HepG2 (cell line): ENCODE results near the gene LTA. TPM values are rescaled to one million over a fixed set of nuclear protein-coding genes. Genes with fewer than 3 reads are reported as not detected.
A peak's percentile ranks its signal among the peaks of the same experiment; 100 is the strongest.

Experiments used
- ATAC-seq: fragments of 200-7000 bp; cut with Tn5 transposase; 3 replicates; pipeline ENCODE4 v1.9.1; 2020; ENCODE audit warnings: mild to moderate bottlenecking, moderate library complexity
- BruUV-seq: library from RNA; stranded (reverse); fragments of 400-500 nt; replicated peaks from 2 replicates; lab custom pipeline; 2021; lab: Mats Ljungman, UMichigan
- CTCF ChIA-PET: fragments of 300-600 bp; formaldehyde crosslinking; extraction: SDS; loops from one replicate; lab custom pipeline; 2021; ENCODE audit warnings: low total read pairs, inconsistent platforms, low intra/inter-chr PET ratio; lab: Yijun Ruan, JAX
- POLR2A ChIA-PET: fragments of 350-600 bp; sonication (Branson Sonifier 250); formaldehyde crosslinking; loops from one replicate; lab custom pipeline; 2020; ENCODE audit warnings: antibody characterized with exemption, inconsistent platforms; lab: Yijun Ruan, JAX
- DNase-seq: peaks from one replicate; pipeline ENCODE4 v3.0.0-alpha.2; 2015; ENCODE audit warnings: low spot score
- FAIRE-seq: peaks from 3 replicates; lab custom pipeline; 2011; peaks lifted over from hg19 to GRCh38; lab: Jason Lieb, UNC
- H2AFZ ChIP-seq: one replicate; pipeline ENCODE4 v1.6.1; 2011; ENCODE audit warnings: low read length, inconsistent platforms
- H3K27ac ChIP-seq: fragments of 300-600 bp; 3 replicates; pipeline ENCODE4 v1.8.0; 2011; ENCODE audit warnings: mixed run types, mild to moderate bottlenecking, mixed read lengths, low read length, inconsistent platforms; ENCODE audit not compliant: insufficient read depth; ENCODE audit errors: extremely low read length
- H3K27me3 ChIP-seq, 2 experiments: fragments of 200-600 bp in 1 of 2; 2 replicates in 1 of 2; 3 replicates in 1 of 2; pipeline versions ENCODE4 v1.6.0 to v1.8.0; 2011; ENCODE audit warnings: low read length in 2 of 2, mild to moderate bottlenecking in 2 of 2, moderate library complexity in 2 of 2, inconsistent platforms in 1 of 2; ENCODE audit not compliant: insufficient read depth in 2 of 2, control insufficient read depth in 1 of 2
- H3K36me3 ChIP-seq, 2 experiments: fragments of 200-600 bp in 1 of 2; replicated peaks in 1 of 2; 2 replicates in 1 of 2; 3 replicates in 1 of 2; pipeline versions ENCODE4 v1.5.1 to v1.8.0; 2011; ENCODE audit warnings: low read length in 2 of 2, inconsistent platforms in 1 of 2; ENCODE audit not compliant: insufficient read depth in 2 of 2, control insufficient read depth in 1 of 2
- H3K4me1 ChIP-seq: 2 replicates; pipeline ENCODE4 v1.5.1; 2012; ENCODE audit warnings: low read length, inconsistent platforms; ENCODE audit not compliant: insufficient read depth
- H3K4me2 ChIP-seq: 2 replicates; pipeline ENCODE4 v1.6.0; 2011; ENCODE audit warnings: low read depth, low read length, inconsistent platforms
- H3K4me3 ChIP-seq, 3 experiments: fragments of 200-600 bp in 1 of 3; sonication (generic), shearing (Covaris generic) in 1 of 3; replicated peaks in 1 of 3; 2 replicates each; pipeline ENCODE4 v1.5.1; 2011 to 2016; ENCODE audit warnings: low read length in 3 of 3, inconsistent platforms in 2 of 3, low read depth in 2 of 3, mild to moderate bottlenecking in 2 of 3, control low read depth in 1 of 3, mixed read lengths in 1 of 3; ENCODE audit not compliant: insufficient read depth in 1 of 3
- H3K79me2 ChIP-seq: one replicate; pipeline ENCODE4 v1.6.1; 2011; ENCODE audit warnings: low read length, inconsistent platforms; ENCODE audit not compliant: insufficient read depth
- H3K9ac ChIP-seq: 2 replicates; pipeline ENCODE4 v1.6.0; 2011; ENCODE audit warnings: mild to moderate bottlenecking, low read depth, low read length, inconsistent platforms; ENCODE audit not compliant: insufficient read depth
- H3K9me3 ChIP-seq: 2 replicates; pipeline ENCODE4 v1.5.1; 2012; ENCODE audit warnings: mild to moderate bottlenecking, low read length
- H4K20me1 ChIP-seq: 2 replicates; pipeline ENCODE4 v1.6.0; 2011; ENCODE audit warnings: inconsistent platforms, mild to moderate bottlenecking, low read length, moderate library complexity; ENCODE audit not compliant: insufficient read depth
- AGO2 ChIP-seq: fragments of 200-400 bp; formaldehyde crosslinking; optimal IDR thresholded peaks from 2 replicates; pipeline ENCODE3; 2017; ENCODE audit warnings: mild to moderate bottlenecking, low read depth, low read length, moderate library complexity
- JARID2 ChIP-seq: sonication (generic); formaldehyde crosslinking; IDR thresholded peaks from 2 replicates; pipeline ENCODE4 v1.8.1; 2023; ENCODE audit warnings: missing genetic modification reagents, inconsistent platforms; ENCODE audit not compliant: insufficient replicate concordance
- KMT2B ChIP-seq: IDR thresholded peaks from 2 replicates; pipeline ENCODE4 v1.6.1; 2016; ENCODE audit warnings: missing genetic modification reagents, missing compliant biosample characterization
- NFYC ChIP-seq: IDR thresholded peaks from 2 replicates; pipeline ENCODE4 v1.6.1; 2016; ENCODE audit warnings: missing genetic modification reagents, missing compliant biosample characterization
- NR2C2 ChIP-seq: sonication (generic); formaldehyde crosslinking; IDR thresholded peaks from 2 replicates; pipeline ENCODE4 v1.4.0; 2020; ENCODE audit warnings: missing genetic modification reagents, mild to moderate bottlenecking, moderate library complexity, borderline replicate concordance
- PAF1 ChIP-seq: IDR thresholded peaks from 2 replicates; pipeline ENCODE4 v1.6.1; 2016; ENCODE audit warnings: missing genetic modification reagents, missing compliant biosample characterization
- POLR2A ChIP-seq, 2 experiments: IDR thresholded peaks; 2 replicates each; pipeline ENCODE4 v1.6.1; 2011; ENCODE audit warnings: low read depth in 2 of 2, low read length in 2 of 2, mild to moderate bottlenecking in 1 of 2, moderate library complexity in 1 of 2; ENCODE audit not compliant: insufficient read depth in 1 of 2
- POLR2AphosphoS2 ChIP-seq: IDR thresholded peaks from 2 replicates; pipeline ENCODE4 v1.6.1; 2011; ENCODE audit warnings: low read depth, low read length, improper control_type of control experiment
- POLR2G ChIP-seq: fragments of 200-400 bp; formaldehyde crosslinking; IDR thresholded peaks from 2 replicates; pipeline ENCODE4 v1.6.1; 2018; ENCODE audit warnings: mild to moderate bottlenecking, low read depth, low read length, moderate library complexity
- RBFOX2 ChIP-seq: fragments of 200-400 bp; formaldehyde crosslinking; IDR thresholded peaks from 2 replicates; pipeline ENCODE4 v1.6.1; 2017; ENCODE audit warnings: low read depth, mild to moderate bottlenecking, low read length
- RBM22 ChIP-seq: fragments of 200-400 bp; formaldehyde crosslinking; optimal IDR thresholded peaks from 2 replicates; pipeline ENCODE3; 2017; ENCODE audit warnings: mild to moderate bottlenecking, low read length, moderate library complexity
- SIX4 ChIP-seq: sonication (generic); formaldehyde crosslinking; IDR thresholded peaks from 2 replicates; pipeline ENCODE4 v1.4.0; 2020; ENCODE audit warnings: missing genetic modification reagents
- ZFP62 ChIP-seq: sonication (generic); formaldehyde crosslinking; IDR thresholded peaks from 2 replicates; pipeline ENCODE4 v1.4.0; 2020; ENCODE audit warnings: missing genetic modification reagents
- ZFP90 ChIP-seq: sonication (generic); formaldehyde crosslinking; IDR thresholded peaks from 2 replicates; pipeline ENCODE4 v1.8.0; 2022; ENCODE audit warnings: missing genetic modification reagents, mild to moderate bottlenecking, inconsistent platforms, borderline replicate concordance
- ZNF589 ChIP-seq: sonication (generic); formaldehyde crosslinking; conservative IDR thresholded peaks from 2 replicates; pipeline ENCODE4 v1.8.0; 2022; ENCODE audit warnings: mild to moderate bottlenecking, moderate library complexity, missing genetic modification reagents
- WGBS: methylation state at CpG from one replicate; pipeline ENCODE4 v1.1.6; 2017; ENCODE audit warnings: low lambda C conversion rate; 5-methylcytosine and 5-hydroxymethylcytosine counted together
- in situ Hi-C: cut with HindIII; loops from 2 replicates; pipeline ENCODE4 v1.10.0; 2017; ENCODE audit warnings: low pct_unique_long_range_greater_than_20kb; ENCODE audit not compliant: extremely low pct_ligation_motif_present
- intact Hi-C: fragments of 100-400 bp; cut with micrococcal nuclease; formaldehyde crosslinking; loops from one replicate; pipeline ENCODE4 v1.10.0; 2022; ENCODE audit not compliant: unreplicated experiment
- polyA plus RNA-seq, 8 experiments: library from polyadenylated mRNA; depleted of rRNA in 3 of 8; stranded (reverse) in 7 of 8; unstranded in 1 of 8; fragments of >200 nt; fragmentation: Illumina TruSeq in 4 of 8; extraction: Trizol in 4 of 8; gene quantifications; 2 replicates each; pipeline versions ENCODE4 v1.2.1 to v1.2.3, GENCODE V29; 2011 to 2016; ENCODE audit warnings: low read depth in 4 of 8, missing spikeins in 1 of 8, mixed read lengths in 1 of 8; ENCODE audit not compliant: insufficient read depth in 1 of 8
- total RNA-seq, 5 experiments: library from RNA; depleted of rRNA; stranded (reverse); fragments of >200 nt; fragmentation: Illumina TruSeq; extraction: Trizol; gene quantifications; 2 replicates each; pipeline ENCODE4 v1.2.3, GENCODE V29; 2016; ENCODE audit warnings: low read depth in 1 of 5

The LTA gene
- total and polyA plus RNA-seq, 2 of the 13 experiments (the other 11 are each of a cell fraction or from before 2014, with no cell fraction given): 0.09 TPM; not detected in 1

DNA sequence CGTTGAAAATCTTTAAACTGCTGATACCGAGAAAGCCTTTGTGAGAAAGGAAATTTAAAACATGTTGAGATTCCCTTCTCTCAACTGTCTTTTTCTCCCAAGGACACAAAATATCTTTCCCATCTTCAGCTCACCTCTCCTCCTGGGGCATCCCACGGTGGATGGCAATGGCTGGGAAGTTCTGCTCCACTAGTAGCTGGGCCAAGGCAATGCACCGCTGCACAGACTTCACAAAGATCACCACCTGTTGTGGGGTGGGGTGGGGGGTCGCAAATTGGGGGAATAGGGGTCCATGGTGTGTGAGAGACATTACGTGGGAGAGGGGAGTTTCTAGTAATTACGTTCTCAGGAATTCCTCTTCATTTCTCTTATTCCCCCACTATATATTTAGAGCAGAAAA lies 40.9 kb upstream of the LTA start:
- POLR2A ChIA-PET: interaction anchor here (8.3 kb wide), 1 partner anchor 10 kb away, joined by 123 read pairs; the partner anchor contains the start of gene DDX39B
- Histone ChIP-seq H4K20me1 (peaks cover 48% of the 10 kb centered on the region), H2AFZ (no peak overlapping the region), H3K27ac (no peak overlapping the region), H3K4me1 (peaks cover 80% of the 10 kb centered on the region), H3K4me2 (no peak overlapping the region), H3K4me3 (no peak overlapping the region), H3K9me3 (no peaks in the 10 kb centered on the region), H3K36me3 (peaks cover 36 to 64% of the 10 kb centered on the region in 2 experiments), H3K27me3 (no peaks in the 10 kb centered on the region), H3K79me2 (peaks cover 9% of the 10 kb centered on the region), H3K9ac (no peak overlapping the region)
- CTCF ChIA-PET: no interaction called here
- intact Hi-C loops (no loop called here), in situ Hi-C loops (no loop called here)
- TF ChIP-seq RBM22: peak; percentile 66
- peak in 1 of 2 experiments; percentile 16; a peak in 1 of 4 replicates for TF ChIP-seq POLR2A (IDR thresholded peaks at IDR 0.05; ENCODE audit: insufficient read depth in 1 of 2, low read depth in 2 of 2, low read length in 2 of 2)
- no peak for TF ChIP-seq SIX4 (CRISPR knock-in tag)
- TF ChIP-seq RBFOX2: peak; percentile 41
- no peak for TF ChIP-seq NFYC (CRISPR knock-in tag)
- BruUV-seq: no TSS peak
- 96% methylated on average over 7 of the region's 7 CpGs for WGBS
- no peak for ATAC-seq
- FAIRE-seq: no peak
- no peak for DNase-seq

DNA sequence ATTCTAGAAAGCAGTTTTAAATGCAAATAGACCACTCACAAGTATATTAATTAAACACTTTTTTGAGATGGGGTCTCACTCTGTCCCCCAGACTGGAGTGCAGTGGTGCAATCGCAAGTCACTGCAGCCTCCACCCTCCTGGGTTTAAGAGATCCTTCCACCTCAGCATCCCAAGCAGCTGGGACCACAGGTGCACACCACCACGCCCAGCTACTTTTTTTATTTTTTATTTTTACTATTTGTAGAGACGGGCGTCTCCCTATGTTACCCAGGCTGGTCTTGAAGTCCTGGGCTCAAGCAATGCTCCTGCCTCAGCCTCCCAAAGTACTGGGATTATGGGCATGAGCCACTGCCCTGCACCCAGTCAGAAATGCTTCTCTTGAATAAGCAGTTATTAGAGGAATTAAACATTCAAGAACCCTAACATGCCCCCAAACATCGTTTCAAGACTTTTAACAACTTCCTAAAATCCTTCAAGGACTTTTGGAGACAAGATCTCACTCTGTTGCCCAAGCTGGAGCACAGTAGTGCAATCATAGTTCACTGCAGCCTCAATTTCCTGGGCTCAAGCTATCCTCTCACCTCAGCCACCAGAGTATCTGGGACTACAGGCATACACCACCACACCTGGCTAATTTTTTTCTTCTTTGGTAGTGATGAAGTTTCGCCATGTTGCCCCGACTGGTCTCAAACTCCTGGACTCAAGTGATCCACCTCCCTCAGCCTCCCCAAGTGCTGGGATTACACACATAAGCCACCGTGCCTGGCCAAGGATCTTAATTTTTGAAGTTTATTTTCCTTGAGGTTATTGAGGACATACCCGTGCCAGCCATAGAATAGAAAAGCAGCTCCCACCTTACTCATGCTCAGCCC lies 40.1 kb upstream of the LTA start:
- DNase-seq (no peak), ATAC-seq (no peak), FAIRE-seq (no peak)
- in situ Hi-C loops: no loop called here
- BruUV-seq: TSS peak; percentile 3
- Histone ChIP-seq H3K9ac (no peak overlapping the region), H2AFZ (no peak overlapping the region), H3K27ac (no peak overlapping the region), H3K4me1 (peaks cover 79% of the 10 kb centered on the region), H4K20me1 (peaks cover 55% of the 10 kb centered on the region), H3K27me3 (no peaks in the 10 kb centered on the region), H3K36me3 (peaks cover 41 to 70% of the 10 kb centered on the region in 2 experiments), H3K9me3 (no peaks in the 10 kb centered on the region), H3K4me2 (no peak overlapping the region), H3K79me2 (peaks cover 16% of the 10 kb centered on the region), H3K4me3 (no peak overlapping the region)
- TF ChIP-seq NR2C2 (CRISPR knock-in tag) (no peak), ZNF589 (CRISPR knock-in tag) (no peak), POLR2AphosphoS2 (peak; percentile 87; the same call in 1 of the 2 replicates), PAF1 (CRISPR knock-in tag) (peak; percentile 6; the same call in 1 of the 2 replicates), ZFP62 (no peak), POLR2A (IDR thresholded peaks at IDR 0.05; ENCODE audit: insufficient read depth in 1 of 2, low read depth in 2 of 2, low read length in 2 of 2) (peak in 1 of 2 experiments; percentile 50; a peak in 1 of 4 replicates), RBFOX2 (peak; percentile 58), KMT2B (no peak), AGO2 (peak; percentile 73), POLR2G (0 out of 2 replicates have a peak, but pooled peaks have one; percentile 47), RBM22 (peak; percentile 80), JARID2 (no peak), ZFP90 (CRISPR knock-in tag) (no peak)
- intact Hi-C loops: no loop called here
- WGBS: 88% methylated on average over 9 of the region's 9 CpGs
- CTCF ChIA-PET: no interaction called here
- POLR2A ChIA-PET: interaction anchor here (8.3 kb wide), 1 partner anchor 9 kb away, joined by 123 read pairs; the partner anchor contains the start of gene DDX39B
